PFSK-1 (cell line): ENCODE measurements around the gene PALLD.

ENCODE experiments used
- FOXP2 ChIP-seq: optimal IDR thresholded peaks from 2 replicates; pipeline ENCODE3; 2011; ENCODE audit warnings: borderline replicate concordance, control low read depth, inconsistent platforms; ENCODE audit not compliant: insufficient read depth; ENCODE audit errors: extremely low read length, extremely low read depth
- POLR2AphosphoS5 ChIP-seq: IDR thresholded peaks from 2 replicates; pipeline ENCODE4 v1.6.1; 2012; ENCODE audit warnings: low read depth, mild to moderate bottlenecking, control low read depth, low read length, moderate library complexity
- REST ChIP-seq, 2 experiments: IDR thresholded peaks; 2 replicates each; pipeline versions ENCODE4 v1.6.1 to v1.8.0; 2011 to 2012; ENCODE audit warnings: low read depth in 2 of 2, low read length in 2 of 2, control low read depth in 1 of 2, inconsistent platforms in 1 of 2, mild to moderate bottlenecking in 1 of 2, moderate library complexity in 1 of 2; ENCODE audit not compliant: insufficient read depth in 1 of 2
- SIN3A ChIP-seq: IDR thresholded peaks from 2 replicates; pipeline ENCODE4 v1.6.1; 2012; ENCODE audit warnings: mild to moderate bottlenecking, low read length, moderate library complexity, borderline replicate concordance; ENCODE audit not compliant: insufficient read depth
- TAF1 ChIP-seq: IDR thresholded peaks from 2 replicates; pipeline ENCODE4 v1.6.1; 2012; ENCODE audit warnings: low read length, control low read depth, borderline replicate concordance; ENCODE audit not compliant: insufficient read depth

The PALLD gene

DNA sequence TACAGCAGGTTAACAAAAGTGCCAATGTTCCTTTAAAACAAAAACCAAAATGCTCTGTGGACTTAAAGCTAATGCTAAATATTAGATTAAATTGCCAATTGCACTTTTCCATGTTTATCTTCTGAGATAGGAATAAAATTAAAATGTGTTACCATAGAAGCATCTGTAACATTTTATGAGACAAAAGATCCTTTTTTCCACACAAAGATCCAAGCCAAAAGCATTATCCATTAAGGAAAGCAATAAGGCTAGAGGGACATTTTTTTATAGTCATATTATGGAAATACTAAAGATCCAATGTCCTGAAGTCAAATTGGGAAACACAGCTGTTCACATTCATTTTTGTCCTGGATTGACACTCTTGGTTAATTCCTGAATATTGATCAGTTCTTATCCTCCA is 73.6 kb downstream of the PALLD start:
- TF ChIP-seq SIN3A (no peak), REST (IDR thresholded peaks at IDR 0.05; ENCODE audit: insufficient read depth in 1 of 2, low read depth in 2 of 2, low read length in 2 of 2) (no peak), TAF1 (no peak), FOXP2 (no peak), POLR2AphosphoS5 (no peak)

DNA sequence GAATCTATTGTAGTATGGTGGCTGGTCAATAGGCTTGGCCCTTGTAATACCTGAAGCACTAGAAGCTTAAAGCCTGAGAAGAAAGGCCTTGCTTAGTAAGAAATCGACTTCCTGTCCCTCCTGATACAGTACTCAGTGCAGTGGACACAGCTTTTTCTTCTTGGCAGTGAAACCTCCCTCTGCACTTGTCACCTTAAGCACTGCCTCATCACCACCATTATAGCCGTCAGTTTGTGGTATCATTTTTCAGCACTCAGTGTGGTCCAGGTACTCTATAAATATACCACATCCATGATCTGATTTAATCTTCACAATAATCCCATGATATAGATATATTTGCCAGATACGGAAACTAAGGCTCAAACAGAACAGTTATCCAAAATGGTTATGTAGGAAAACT is 75.2 kb downstream of the PALLD start:
- TF ChIP-seq SIN3A: no peak
- no peak for TF ChIP-seq REST (IDR thresholded peaks at IDR 0.05; ENCODE audit: insufficient read depth in 1 of 2, low read depth in 2 of 2, low read length in 2 of 2)
- TF ChIP-seq POLR2AphosphoS5: no peak
- no peak for TF ChIP-seq FOXP2
- TF ChIP-seq TAF1: no peak

DNA sequence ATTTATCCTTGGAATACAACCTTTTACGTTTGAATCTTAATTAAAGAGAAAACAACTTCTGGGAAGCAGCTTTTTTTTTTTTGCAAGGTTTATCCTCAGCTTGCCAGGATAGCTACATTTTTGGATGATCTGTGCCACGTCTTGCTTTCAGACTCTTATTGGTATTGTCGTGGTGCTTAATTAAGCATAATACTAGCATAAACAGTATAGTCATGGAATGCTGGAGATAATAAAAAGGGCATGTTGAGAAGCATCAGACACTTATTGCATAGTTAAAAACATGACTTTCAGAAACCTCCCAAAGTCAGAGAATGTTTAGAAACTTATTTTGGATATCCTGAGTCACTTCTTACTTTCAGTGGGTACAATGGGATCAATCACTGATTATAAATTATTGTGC is 77.0 kb downstream of the PALLD start:
- no peak for TF ChIP-seq TAF1
- no peak for TF ChIP-seq FOXP2
- TF ChIP-seq POLR2AphosphoS5: no peak
- TF ChIP-seq REST (IDR thresholded peaks at IDR 0.05; ENCODE audit: insufficient read depth in 1 of 2, low read depth in 2 of 2, low read length in 2 of 2): no peak
- TF ChIP-seq SIN3A: no peak

GRCh38 chr4:168574581-168575295 is 77.9 kb downstream of the PALLD start:
- TF ChIP-seq REST (IDR thresholded peaks at IDR 0.05; ENCODE audit: insufficient read depth in 1 of 2, low read depth in 2 of 2, low read length in 2 of 2) (no peak), POLR2AphosphoS5 (no peak), FOXP2 (no peak), TAF1 (no peak)

DNA sequence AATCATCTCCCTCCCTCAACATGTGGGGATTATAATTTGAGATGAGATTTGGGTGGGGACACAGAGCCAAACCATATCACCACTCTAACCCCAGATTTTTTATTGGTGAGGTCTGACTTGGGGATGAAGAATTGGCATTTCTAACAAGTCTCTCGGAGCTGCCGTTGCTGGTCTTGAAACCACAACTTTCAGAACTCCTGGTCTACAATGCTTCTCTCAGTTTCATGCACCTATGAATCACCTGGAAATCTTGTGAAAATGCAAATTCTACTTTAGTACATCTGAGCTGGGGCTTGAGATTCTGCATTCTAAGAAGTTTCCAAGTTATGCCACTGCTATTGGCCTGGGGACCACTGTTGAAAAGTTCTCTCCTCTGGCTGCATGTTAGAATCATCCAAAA is 78.6 kb downstream of the PALLD start:
- TF ChIP-seq POLR2AphosphoS5 (no peak), FOXP2 (no peak), TAF1 (no peak), REST (IDR thresholded peaks at IDR 0.05; ENCODE audit: insufficient read depth in 1 of 2, low read depth in 2 of 2, low read length in 2 of 2) (no peak), SIN3A (no peak)
